ENCODE measurements around the gene IMMP2L.

IMMP2L gene

DNA sequence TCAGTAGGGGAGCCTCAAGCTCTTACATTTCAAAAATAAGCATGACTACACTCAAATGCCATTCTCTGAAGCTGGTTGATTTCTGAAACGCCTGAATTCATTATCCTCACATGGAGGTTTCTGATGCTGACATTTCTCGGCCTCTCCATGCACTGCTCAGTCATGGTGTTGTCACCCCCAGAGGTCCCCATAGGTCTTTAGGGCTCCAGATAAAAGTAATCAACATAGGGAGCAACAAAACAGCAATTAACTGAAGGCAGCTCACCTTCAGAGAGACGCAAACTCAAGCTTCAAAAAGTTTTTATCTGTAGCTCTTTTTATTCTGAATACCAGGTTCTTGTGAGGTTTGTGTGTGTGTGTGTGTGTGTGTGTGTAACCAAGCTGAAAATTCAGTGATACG is 694.5 kb downstream of the IMMP2L start:
- no peak for DNase-seq (ENCODE audit: low spot score)

DNA sequence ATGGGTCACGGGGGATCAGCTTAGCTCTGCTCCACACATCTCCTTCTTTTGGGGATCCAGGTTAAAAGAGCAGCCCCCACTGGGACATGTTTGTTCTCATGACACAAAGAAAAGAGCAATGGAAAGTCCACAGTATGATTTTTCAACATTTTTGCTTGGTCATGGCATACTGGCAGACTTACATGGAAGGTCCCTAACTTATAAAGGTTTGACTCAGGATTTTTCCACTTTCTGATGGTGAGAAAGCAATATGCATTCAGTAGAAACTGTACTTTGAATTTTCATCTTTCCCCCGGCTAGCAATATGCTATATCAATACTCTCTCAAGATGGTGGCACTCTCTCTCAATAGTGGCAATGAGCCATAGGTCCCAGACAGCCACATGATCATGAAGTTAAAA is 699.0 kb downstream of the IMMP2L start:
- DNase-seq (ENCODE audit: low spot score), result no peak

DNA sequence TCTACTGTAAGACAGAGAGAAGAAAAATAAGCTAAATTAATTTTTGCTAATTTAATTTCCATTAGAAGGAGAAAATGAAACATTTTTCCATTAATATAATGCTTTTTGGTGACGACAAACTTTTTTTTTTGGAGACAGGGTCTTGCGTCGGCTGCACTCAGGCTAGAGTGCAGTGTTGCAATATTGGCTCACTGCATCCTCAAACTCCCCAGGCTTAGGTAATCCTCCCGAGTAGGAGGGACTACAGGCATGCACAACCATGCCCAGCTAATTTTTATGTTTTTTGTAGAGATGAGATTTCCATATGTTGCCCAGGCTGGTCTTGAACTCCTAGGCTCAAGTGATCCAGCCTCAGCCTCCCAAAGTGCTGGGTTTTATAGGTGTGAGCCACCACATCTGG is 701.1 kb downstream of the IMMP2L start:
- DNase-seq (ENCODE audit: low spot score), result no peak

DNA sequence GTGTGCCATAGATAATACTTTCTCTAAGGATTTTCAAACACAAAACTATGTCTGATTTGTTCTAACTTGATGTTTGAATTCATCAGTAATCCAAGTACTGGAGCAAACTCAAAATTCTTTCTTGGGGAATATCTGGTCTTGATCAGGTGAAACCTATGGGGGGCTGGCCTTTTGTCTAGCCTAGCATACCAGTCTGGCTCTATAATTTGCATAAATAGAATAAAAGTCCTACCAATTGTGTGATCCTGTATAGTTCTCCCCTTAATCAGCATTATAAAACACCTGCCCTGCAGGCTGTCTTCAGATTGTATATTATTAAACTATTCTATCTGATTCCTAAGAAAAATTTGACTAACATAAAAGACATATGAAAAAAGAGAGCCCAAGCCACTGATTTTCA is 705.2 kb downstream of the IMMP2L start:
- no peak for DNase-seq (ENCODE audit: low spot score)

DNA sequence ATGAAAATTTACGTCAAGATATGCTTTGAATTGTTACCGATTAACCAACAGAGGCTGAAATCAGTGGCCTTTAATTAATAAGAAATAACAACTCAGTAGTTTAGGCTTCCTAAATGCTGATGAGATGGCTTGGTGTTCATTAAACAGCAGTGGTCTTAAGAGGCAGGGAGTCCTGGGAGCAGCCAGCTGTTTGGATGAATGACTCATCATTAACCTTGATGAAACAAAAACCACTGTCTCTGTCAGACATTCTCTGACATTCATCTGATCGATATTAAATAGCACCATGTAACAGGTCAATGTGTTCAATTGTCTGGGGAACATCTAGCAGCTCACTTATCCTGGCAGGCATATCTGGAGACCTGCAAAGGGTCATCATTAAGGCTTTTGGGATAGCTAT is 705.6 kb downstream of the IMMP2L start:
- DNase-seq (ENCODE audit: low spot score), result no peak

DNA sequence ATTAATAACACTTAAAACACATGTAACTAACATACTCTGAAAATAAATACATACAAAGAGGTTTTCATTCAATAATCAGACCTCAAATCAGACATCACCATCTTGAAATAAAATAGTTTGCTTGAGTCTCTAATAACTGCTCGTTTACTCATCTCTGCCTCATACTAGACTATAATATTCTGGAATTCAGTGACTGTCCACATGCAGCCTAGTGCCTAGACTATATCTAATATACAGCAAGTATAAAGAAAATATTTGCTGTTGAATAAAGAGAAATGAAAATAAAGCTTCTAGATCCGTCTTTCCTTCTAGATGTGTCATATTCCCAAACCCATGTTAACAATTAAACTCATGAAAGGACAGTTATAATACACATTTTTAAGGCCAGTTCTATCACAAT is 707.6 kb downstream of the IMMP2L start:
- no peak for DNase-seq (ENCODE audit: low spot score)

DNA sequence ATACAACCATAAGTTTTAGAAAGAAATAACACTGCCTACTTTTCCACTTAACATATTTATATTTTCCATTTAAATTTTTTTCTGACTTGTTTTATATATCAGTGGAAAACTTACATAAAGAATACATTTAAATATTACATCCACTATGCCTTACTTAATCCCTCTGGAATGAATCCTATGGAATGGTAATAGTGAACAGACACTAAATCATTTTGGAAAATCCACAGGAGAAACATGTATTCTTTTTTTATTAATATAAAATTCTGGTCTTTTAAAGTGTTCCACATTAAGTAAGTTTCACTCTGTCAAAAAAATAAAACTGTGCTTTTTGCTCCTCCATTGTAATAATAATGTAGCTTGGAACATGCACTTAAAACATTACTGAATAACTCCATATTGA is 708.1 kb downstream of the IMMP2L start:
- no peak for DNase-seq (ENCODE audit: low spot score)

DNA sequence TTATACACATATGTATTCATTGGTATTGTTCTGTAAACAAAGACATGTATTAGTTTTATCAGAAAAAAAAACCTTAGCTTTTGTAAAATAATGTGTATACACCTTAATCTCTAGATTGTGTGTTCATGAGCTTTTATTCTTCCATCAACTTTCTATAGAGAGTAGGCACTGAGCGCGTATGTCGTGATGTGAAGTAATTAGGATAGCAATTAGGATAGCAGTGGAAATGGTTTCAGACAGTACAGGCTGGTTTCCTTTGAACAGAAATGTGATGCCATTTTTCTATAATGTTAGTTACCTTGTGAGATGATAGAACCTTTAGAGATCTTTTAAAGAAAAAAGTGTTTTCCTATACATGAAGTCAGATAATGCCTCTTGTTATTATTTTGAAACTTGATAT is 709.0 kb downstream of the IMMP2L start:
- no peak for DNase-seq (ENCODE audit: low spot score)

DNA sequence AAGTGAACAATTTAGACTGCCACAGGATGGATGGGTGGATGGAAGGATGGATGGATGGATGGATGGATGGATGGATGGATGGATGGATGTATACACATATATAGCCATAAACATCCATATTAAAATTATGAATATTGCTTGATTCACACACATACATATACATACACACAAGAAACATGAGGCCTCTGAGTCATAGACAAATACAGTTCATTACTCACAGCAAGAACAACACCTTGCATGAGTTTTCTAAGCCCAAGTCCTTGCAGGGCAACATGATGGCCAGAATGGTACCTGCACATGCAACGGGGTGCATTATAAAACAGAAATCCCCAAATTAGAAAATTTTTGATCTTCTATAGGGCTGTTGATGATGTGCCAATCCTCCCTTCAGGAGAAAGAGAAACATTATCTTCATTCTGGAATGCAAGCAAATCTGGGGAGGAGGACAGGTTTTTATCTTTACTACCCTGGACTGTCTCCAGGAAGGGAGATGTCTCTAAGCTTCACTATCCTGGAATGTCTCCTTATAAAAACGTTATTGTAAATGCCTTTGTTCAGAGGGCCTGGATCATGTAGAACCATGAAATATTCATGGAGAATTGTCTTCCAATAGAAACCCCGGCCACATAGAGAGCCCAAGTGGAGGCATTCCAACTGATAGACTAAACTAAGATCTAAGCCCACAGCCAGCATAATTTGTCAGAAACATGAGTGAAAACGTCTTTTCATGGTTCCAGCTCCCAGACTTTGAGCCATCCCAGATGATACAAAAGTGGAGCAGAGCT is 709.9 kb downstream of the IMMP2L start:
- DNase-seq (ENCODE audit: low spot score), result no peak

DNA sequence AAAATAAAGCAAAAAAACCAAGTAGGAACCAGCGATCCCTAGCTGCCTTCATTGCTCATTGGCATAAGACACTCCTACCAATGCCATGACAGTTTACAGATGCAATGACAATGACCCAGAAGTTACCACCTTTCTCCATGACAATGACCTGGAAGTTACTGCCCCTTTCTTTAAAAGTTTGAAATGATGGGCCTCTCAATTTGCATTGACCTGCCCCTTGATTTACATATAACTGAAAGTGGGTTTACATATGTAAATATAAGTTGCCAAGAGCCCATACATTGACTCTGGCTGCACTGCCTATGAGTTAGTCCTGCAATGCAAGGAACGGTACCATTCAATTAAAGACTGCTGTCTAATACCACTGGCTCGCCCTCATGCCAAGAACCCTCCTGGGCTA is 712.1 kb downstream of the IMMP2L start:
- no peak for DNase-seq (ENCODE audit: low spot score)

DNA sequence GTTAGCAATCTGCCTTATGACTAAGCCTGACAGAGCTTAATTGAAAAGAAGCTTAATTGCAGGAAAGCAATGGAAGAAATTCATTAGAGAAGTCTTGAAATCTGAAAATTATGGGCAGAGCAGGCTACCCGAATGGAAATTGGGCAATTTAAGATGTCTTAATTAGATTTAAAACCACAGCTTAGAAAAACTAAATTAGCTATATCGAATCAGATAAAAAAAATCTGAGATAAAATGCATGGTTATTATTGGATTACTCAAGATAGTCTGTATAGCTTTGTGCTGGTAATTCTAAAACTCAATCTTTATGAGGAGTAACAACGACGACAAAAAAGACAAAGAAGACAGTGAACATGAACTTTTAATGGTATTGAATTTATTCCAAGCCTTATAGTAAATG is 719.5 kb downstream of the IMMP2L start:
- DNase-seq (ENCODE audit: low spot score), result no peak

DNA sequence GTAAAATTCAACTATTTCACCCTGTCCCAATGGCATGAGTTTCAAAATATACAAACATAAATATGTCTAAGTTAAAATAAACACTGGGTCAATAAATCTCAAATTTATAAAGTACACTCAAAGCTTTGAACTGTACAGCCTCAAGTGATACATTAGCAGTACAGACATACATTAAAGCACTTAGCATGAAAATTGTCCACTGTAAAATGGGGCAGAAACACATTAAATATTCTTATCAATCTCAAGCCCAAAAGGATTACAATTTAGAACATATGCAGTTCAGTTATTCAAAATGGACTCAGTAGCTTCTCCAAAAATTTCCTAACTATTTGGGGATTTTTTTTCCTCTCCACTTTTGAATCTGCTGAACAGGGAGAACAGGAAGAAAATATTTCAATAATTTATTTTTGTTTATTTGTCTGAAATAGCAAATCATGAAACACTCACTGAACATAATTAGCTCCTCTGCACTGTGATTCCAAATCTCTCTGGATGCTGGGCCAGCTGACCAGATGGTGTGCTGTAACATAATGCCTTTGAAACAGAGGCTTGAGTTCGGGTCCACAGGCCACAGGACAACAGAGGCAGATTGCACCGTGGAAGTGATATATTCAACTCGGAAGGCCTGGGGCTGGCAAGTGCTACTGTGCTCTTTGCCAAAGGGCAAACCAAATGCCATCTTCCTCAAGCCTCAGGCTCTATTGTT is 720.3 kb downstream of the IMMP2L start:
- no peak for DNase-seq (ENCODE audit: low spot score)

DNA sequence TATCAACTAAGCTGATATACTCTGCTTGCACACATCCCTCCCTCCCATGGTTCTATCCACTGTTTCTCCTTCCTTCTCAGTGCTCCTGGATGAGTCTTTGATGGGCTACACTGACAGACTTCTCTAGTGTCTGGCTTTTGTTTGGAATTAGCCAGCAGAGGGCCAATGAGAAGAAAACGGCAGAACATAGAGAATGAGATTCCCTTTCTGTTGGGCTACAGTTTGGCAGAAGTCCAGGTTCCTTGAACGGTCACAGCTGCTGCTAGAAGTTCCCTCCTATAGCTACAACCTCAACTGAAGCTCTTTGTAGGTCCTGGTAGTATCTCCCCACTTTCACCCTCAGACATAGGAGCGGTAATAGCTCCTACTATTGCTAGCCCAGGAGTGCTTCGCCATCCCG is 722.4 kb downstream of the IMMP2L start:
- DNase-seq (ENCODE audit: low spot score), result peak; percentile 32

DNA sequence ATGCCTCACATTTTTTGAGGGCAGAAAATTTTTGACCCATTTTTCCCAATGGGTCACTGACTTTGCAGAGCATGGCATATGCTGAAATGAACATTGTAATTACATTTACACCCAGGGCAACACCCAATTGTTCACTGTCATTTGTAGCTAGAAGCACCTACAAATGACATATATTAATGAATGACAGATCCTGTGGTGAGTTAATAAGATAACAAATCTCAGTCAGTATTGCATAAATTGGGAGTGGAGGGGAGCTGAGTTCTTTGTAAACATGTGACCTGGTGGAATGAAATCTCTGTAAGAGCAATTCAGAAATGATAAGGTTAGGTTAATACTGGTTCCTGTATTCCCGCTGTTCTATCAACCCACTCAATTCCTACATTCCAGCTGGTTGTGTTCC is 726.4 kb downstream of the IMMP2L start:
- no peak for DNase-seq (ENCODE audit: low spot score)

DNA sequence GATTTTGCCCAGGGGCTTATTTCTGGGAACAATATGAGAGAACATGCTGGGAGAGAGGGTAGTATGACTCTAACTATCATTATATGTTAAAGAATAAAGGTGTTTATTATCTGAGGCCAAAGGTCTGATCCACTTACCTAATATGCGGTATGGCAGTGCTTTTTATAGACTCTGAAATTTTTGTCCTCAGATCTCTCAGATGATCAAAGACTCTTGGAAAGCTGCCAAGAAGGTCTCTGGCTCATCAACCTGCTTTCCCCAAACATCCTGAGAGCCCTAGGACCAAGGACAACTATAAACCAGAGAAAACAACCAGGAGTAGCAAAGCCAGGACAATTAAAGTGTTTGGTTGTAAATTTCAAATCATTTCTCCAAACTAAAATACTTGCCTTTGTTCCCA is 727.1 kb downstream of the IMMP2L start:
- no peak for DNase-seq (ENCODE audit: low spot score)

DNA sequence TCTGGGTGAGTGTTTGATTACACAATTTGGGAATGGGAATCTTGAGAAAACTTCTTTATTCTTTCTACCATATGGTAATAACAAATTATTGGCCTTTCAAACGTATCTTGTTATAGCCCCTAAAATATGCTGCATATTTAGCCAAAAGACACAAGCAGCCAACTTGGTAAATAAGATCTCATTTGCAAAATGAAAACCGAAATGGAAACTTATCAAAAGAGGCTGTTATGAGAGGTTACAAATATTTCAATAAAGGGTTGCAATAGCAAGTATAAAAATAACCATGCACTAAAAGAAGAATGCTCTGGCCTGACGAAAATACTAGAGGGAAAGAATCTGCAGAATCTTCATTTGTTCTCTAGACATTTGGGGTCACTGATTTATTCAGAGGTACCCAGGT is 730.9 kb downstream of the IMMP2L start:
- no peak for DNase-seq (ENCODE audit: low spot score)

DNA sequence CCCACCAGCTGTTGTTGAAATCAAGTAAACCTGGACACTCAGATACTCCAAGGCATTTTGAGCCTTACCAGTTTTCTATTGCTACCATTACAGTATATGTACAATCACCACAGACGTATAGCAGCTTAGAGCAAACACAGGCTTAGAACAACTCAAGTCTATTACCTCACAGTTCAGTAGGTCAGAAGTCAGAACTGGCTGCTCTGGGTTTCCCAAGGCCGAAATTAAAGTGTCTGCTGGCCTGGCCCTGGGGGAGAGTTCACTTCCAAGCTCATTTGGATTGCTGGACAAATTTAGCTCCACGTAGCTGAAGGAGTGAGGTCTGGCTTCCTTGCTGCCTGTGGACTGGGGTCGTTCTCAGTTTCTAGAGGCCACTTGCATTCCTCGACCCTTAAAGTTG is 731.5 kb downstream of the IMMP2L start:
- DNase-seq (ENCODE audit: low spot score), result no peak

DNA sequence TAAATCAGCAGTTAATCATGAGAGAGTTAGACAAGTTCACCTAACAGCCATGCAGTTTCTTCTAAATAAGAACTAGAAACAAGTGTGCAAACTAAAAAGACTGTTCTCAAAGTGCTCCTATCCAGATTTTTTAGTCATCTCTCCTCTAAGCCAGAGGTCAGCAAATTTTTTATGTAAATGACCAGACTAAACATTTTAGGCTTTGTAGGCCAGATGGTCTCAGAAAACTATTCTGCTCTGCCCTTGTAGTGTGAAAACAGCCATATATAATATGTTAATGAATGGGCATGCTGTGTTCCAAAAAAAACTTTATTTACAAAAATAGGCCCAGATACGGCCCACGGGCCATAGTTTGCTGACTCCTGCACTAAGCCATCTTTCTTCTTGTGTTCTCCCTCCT is 734.4 kb downstream of the IMMP2L start:
- no peak for DNase-seq (ENCODE audit: low spot score)

DNA sequence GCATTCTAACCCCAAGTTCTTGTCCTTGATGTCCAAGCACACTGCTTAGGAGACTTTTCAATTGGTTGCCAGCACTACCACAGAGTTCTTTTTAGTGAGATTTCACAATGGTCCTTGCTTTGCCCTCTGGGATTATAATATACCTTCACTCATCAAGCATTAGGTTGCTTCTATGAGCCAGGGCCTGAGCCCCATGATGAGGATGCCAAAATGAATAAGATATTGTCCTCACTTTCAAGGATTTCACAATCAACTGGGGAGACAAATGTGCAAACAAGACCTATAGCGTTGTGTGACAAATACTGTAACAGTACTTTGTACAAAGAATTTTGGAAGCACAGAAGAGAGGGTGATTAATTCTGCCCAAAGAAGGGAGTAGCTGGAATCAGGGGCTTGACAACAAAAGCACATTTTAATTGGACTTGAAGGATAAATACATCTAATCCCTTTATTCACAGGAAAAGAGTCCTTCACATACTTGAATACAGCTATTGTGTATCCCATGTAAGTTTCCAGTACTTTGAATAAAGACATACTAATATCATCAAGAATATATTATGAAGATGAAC is 734.9 kb downstream of the IMMP2L start:
- DNase-seq (ENCODE audit: low spot score), result no peak

DNA sequence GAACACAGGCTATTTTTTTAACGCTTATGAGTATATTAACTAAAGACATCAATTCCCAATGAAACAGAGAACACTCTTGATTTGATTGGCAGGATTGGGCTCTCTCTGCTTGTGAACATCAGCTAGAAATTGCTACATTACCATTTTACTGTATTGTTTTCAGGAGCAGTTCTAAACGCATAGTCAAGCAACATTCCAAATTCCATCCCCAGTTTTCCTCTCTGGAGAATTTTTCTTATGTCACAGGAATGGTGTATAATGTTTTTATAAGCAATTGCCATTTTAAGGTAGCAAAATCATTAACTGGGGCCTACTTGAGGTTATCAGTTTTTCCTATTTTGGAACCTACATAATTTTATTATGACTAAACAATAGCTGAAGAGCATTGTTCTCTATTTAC is 748.3 kb downstream of the IMMP2L start:
- DNase-seq (ENCODE audit: low spot score), result no peak

DNA sequence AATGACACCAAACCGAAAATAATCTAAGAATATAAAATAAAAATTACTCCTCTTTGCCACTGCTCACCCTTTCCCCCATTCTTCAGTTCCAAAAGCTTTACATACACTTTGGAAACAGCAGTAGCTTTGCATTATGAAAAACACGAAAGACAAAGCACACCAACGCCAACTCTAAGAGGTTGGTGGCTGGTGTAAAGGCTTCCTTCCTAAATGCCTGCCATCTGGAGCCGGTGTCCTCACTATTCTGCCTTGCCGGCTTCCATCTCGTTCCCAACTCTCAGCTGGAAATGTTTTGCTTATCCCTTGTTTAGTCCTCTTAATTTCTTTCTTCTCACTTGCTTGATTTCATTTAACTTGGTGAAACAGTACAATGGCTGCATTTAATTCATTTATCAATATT is 752.5 kb downstream of the IMMP2L start:
- no peak for DNase-seq (ENCODE audit: low spot score)

DNA sequence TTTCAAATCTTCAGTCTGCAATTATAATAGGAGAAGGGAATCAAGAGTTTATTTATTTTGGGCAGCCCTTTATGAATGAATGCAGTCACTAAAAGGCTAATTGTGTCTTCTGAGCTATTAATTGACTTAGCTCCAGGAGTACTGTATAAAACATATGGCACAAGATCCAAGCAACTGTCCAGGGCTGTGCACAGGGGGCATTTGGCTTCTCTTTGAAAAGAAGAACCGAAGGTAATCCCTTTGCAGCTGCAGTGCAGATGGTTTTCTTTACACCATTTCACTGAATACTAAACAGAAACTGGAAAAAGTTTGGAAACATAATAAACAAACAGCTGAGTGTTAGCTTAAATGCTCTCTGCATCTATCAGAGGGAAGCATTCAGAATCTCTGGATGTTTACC is 753.9 kb downstream of the IMMP2L start:
- no peak for DNase-seq (ENCODE audit: low spot score)

DNA sequence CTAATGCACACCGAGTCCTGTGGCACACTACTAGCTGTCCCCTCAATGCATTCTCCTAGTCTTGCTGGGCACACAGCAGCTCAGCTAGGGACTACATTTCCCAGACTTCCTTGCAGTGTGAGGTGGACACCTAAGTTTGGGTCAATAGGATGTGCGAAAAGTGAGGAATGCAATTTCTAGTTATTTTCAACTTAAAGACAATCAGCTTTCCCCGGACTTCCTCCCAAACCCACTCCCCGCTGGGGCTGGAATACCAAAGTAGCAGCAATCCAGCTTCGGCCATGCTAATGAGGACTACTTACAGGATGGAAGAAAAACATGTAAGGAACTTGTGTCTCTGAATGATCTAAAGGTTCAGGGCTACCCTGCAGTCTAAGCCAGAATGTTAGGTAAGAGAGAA is 757.8 kb downstream of the IMMP2L start:
- DNase-seq (ENCODE audit: low spot score), result no peak

Data from globus pallidus (tissue), 1 donor.